Measurements from ENCODE around the gene ENTPD1.
"Not testable (repeated sequence)": the region's sequence is repeated elsewhere in the genome, so short reads cannot be mapped to it uniquely, and the experiment has no call there.

The ENTPD1 gene

DNA sequence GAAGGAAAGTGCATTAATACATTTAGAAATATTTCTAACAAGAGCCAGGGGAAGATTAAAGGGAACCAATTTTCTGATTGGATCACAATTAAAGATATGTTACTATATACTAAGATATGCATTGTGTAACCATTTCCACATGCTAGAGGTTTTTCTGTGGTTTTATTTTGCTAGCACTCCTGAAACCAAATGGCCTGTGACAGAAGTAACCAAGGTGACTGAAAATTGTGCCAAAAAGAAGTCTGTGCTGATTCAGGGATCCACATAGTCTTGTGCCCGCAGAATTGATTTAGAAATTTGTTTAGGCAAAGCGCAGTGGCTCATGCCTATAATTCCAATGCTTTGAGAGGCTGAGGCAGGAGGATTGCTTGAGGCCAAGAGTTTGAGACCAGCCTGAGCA lies 153.6 kb downstream of the ENTPD1 start:
- Histone ChIP-seq H3K4me2 (ENCODE audit: insufficient read depth, low read length) (no peak overlapping the region), H3K27ac (ENCODE audit: low read length) (no peak overlapping the region), H3K9me3 (ENCODE audit: insufficient read depth, low read length, severe bottlenecking) (no peaks in the 10 kb centered on the region), H3K79me2 (ENCODE audit: insufficient read depth, low read length) (no peaks in the 10 kb centered on the region), H3K4me3 (ENCODE audit: low read depth in 1 of 2, low read length in 2 of 2) (no peak overlapping the region), H2AFZ (ENCODE audit: low read depth, low read length) (no peak overlapping the region), H3K27me3 (ENCODE audit: insufficient read depth, low read length, poor library complexity) (peaks cover 19% of the 10 kb centered on the region), H4K20me1 (ENCODE audit: insufficient read depth, low read length) (no peaks in the 10 kb centered on the region), H3K4me1 (ENCODE audit: insufficient read depth, low read length) (peaks cover 20% of the 10 kb centered on the region), H3K36me3 (ENCODE audit: insufficient read depth, low read length) (no peaks in the 10 kb centered on the region), H3K9ac (ENCODE audit: low read depth, low read length) (no peak overlapping the region)
- no peak for ATAC-seq (ENCODE audit: insufficient read depth, low read depth)
- TF ChIP-seq EZH2 (IDR thresholded peaks at IDR 0.05; ENCODE audit: borderline replicate concordance, low read depth, low read length, severe bottlenecking): no peak
- TF ChIP-seq, protein P1, sequence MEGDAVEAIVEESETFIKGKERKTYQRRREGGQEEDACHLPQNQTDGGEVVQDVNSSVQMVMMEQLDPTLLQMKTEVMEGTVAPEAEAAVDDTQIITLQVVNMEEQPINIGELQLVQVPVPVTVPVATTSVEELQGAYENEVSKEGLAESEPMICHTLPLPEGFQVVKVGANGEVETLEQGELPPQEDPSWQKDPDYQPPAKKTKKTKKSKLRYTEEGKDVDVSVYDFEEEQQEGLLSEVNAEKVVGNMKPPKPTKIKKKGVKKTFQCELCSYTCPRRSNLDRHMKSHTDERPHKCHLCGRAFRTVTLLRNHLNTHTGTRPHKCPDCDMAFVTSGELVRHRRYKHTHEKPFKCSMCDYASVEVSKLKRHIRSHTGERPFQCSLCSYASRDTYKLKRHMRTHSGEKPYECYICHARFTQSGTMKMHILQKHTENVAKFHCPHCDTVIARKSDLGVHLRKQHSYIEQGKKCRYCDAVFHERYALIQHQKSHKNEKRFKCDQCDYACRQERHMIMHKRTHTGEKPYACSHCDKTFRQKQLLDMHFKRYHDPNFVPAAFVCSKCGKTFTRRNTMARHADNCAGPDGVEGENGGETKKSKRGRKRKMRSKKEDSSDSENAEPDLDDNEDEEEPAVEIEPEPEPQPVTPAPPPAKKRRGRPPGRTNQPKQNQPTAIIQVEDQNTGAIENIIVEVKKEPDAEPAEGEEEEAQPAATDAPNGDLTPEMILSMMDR (IDR thresholded peaks at IDR 0.05; ENCODE audit: borderline replicate concordance, extremely low read depth, low read length, poor library complexity, severe bottlenecking): no peak
- no peak for DNase-seq

DNA sequence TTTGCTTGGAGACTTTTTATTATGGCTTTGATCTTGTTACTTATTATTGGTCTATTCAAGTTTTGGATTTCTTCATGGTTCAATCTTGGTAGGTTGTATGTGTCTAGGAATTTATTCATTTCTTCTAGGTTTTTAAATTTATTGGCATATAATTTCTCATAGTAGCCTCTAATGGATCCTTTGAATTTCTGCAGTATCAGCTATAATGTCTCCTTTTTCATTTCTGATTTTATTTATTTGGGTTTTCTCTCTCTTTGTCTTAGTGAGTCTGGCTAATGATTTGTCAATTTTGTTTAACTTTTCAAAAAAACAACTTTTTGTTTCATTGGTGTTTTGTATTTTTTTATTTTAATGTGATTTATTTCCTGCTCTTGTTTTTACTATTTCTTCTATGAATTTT lies 160.1 kb downstream of the ENTPD1 start:
- not testable (repeated sequence) for H3K9ac ChIP-seq (ENCODE audit: low read depth, low read length); DNase-seq; H3K4me2 ChIP-seq (ENCODE audit: insufficient read depth, low read length); H2AFZ ChIP-seq (ENCODE audit: low read depth, low read length); ATAC-seq (ENCODE audit: insufficient read depth, low read depth); H3K4me1 ChIP-seq (ENCODE audit: insufficient read depth, low read length); H3K4me3 ChIP-seq (ENCODE audit: low read depth in 1 of 2, low read length in 2 of 2); H3K79me2 ChIP-seq (ENCODE audit: insufficient read depth, low read length); H4K20me1 ChIP-seq (ENCODE audit: insufficient read depth, low read length); H3K27ac ChIP-seq (ENCODE audit: low read length); H3K9me3 ChIP-seq (ENCODE audit: insufficient read depth, low read length, severe bottlenecking); H3K36me3 ChIP-seq (ENCODE audit: insufficient read depth, low read length); H3K27me3 ChIP-seq (ENCODE audit: insufficient read depth, low read length, poor library complexity)
